ENCODE measurements around the gene NLGN4X.

GRCh38 chrX:5915783-5916182 lies 312.9 kb downstream of the NLGN4X start:
- no peak for TF ChIP-seq GATA2 (IDR thresholded peaks at IDR 0.05; ENCODE audit: low read depth, low read length)
- TF ChIP-seq GATA3 (IDR thresholded peaks at IDR 0.05; ENCODE audit: low read depth, low read length), result no peak

All from SH-SY5Y (cell line).